ENCODE results near the gene ZNF408.

Gene ZNF408

DNA sequence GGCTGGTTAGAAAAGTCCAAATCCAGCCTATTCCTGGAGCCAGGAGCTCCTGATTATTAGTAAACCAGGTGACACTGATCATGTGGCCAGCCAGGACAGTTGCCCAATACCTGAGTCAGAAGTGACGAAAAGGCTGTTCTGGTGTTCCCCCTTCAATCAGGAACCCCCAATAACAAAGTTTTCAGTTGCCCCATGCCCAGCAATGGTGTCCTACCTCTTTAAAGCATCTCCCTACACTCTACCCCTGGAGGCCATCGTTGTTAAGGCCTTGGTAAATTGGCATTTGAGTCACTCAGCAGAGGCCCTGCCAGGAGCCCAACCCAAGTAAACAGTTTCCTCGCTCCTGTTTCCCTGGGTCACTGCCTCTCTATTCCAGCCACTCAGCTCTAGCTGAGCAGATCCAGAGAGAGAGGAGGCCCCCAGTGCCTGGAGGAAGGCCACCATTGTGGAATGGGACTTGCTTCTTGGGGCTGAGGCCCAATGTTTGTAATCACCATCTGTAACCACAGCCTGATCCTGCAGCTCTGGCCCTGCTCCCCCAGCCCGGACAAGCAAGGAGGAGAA lies 25.5 kb upstream of the ZNF408 start:
- FAIRE-seq, result no peak

DNA sequence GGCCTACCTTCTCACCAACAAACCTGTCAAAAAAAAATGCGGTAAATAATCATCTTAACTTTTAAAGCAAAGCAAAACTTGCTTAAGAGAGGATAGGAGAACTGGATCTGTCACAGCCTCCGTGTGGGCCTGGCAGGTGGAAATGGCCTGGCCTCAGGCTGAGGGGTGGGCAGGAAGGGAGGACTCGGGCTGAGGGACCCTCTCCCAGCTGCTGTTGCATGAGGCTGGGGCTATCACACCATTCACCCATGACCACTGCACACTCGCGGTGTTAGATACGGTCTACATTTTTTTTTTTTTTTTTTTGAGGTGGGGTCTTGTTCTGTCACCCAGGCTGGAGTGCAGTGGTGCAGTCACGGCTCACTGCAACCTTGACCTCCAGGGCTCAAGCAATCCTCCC lies 24.9 kb upstream of the ZNF408 start:
- DNase-seq (ENCODE audit: extremely low spot score, insufficient read length, low read depth) (no peak), FAIRE-seq (no peak)

More for the DNA sequence above, 25.5 kb upstream of the ZNF408 start:
- DNase-seq (ENCODE audit: extremely low spot score, insufficient read length, low read depth), result no peak

DNA sequence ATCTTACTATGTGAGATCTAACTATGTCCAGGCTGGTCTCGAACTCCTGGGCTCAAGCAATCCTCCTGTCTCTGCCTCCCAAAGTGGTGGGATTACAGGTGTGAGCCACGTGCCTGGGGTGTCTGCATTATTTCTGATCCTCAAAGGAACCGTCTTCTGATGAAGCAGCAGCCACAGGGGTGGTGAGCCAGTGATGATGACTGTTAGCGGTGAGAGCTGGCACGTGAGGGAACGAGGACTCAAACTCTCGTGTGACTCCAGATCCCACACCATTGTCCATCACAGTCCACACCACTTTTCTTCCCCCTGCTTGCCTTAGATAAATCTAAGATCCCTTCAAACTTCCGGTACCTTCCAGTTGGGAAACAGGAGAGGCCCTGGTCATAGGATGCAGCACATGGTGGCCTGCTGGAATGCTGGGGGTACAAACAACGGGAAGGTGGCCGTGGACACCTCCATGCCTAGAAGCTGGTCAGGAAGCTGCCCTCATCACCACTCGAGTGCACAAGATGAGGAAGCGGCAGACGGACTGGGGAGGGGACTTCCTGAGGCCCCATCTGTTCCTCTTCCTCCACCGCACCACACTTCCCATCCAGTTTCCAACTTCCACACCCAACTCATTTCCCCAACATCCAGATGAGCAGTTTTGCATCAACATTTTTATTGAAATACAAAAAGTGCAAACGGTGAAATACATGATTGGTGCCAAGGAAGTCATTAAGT lies 24.2 kb upstream of the ZNF408 start:
- DNase-seq (ENCODE audit: extremely low spot score, insufficient read length, low read depth), result no peak
- FAIRE-seq, result no peak

DNA sequence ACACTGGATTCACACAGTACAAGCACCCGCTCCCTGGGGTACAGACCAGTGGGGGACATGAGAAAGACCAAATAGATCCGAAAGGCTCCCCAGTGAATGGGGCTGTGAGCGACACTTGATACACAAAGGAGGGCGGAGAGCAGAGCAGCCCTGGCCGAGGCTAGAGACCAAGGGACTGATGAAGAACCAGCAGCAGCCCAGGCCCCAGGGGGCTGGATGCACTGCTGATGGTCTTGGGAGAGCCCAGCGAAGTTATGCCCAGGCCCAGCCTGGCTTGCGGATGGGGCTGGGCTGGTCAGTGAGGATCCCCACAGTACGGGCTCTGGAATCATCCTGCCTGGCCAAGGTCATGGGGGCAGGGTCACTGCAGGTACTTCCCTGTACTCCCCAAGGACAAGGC lies 23.7 kb upstream of the ZNF408 start:
- FAIRE-seq, result no peak
- DNase-seq (ENCODE audit: extremely low spot score, insufficient read length, low read depth), result no peak

DNA sequence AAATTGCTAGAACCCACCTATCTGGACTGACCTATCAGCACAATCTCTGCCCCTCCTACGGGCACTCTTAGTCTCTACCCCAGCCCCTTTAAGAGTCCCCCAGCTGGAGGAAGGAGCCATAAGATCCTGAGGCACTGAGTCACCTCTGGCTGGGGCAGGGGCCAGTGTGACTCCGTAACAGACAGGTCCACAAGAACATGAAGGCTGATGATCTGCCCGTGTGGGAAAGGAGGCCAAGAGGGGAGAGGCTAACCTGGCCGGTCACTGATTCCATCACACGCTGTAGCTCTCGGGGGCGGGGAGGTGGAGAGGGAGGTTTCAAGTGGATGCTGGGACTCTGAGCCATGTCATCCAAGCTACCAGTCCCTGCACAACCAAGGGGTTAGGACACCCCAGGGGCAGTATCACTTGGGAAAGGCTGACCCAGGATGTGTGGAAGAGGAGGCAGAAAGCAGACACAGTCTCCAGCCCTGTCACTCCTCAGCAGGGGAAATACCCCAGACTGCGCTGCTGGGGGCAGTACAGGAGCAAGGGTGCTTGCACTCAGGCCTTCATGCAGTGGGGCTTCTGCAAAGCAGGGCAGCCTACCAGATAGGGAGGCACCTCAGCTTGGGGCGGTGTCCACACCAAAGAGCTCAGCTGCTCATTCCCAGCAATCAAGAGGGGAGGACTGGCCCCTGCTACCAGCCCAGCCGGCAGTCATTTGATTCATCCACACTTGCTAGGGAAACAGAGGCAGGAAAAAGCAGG lies 22.7 kb upstream of the ZNF408 start:
- no peak for FAIRE-seq
- DNase-seq (ENCODE audit: extremely low spot score, insufficient read length, low read depth), result no peak

DNA sequence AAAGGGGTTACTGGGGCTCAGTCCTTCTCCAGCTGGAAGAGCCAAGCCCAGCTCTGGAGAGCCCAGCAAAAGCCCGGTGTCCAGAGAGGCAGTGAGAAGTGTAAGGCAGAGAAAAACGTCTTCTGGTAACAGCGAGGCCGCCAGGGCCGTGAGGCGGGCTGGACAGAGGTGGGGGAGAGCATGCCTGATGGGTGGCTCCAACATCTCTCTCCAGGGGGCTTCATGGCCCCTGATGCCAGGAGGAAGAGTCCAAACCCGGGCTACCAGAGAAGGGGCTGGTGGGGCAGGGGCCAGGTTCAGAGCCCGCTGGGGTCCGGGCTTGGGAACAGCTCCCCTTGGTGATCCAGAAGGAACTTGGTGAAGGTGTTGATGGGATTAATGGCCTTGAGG lies 22.1 kb upstream of the ZNF408 start:
- no peak for DNase-seq (ENCODE audit: extremely low spot score, insufficient read length, low read depth)
- no peak for FAIRE-seq

DNA sequence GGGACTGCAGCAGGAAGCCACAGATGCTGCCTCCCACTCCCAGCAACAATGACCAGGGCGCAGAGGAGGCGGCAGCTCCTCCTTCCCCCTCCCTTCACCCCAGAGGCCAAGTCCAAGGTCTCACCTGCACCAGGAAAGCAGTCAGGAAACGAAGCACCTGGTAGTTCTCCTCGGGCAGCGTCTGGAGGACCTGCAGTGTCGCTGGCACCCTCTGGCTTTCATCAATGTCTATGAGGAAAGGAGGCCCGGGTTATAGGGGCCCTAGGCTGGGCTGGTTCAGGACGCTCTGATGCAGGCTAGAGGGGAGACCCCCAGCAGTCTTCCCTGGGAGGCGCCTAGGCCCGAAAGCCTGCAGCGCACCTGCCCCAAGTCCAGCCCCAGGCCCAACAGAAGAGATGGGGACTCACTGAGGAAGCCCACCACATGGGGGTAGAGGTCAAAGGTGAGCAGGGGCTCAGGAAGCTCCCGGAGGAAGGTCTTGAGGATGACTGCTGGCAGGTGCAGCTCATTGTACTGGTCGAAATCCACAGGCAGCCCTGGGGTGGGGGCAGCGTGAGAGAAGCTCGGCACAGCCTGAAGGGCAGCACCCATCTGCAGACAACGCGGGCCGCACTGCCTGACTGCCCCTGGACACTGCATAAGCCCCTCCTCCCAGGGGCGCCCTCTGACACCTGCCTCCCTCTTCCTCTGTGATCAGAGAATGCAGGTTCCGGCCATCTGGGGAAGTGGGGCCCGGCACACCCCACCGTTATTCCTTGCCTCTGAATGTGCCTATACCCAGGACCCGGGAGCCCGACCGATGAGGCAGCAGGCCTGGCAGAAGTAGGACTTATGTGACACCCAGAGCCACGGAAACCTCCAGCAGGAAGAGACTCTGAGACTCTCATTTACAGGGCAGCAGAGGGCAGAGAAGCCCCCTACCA lies 21.3 kb upstream of the ZNF408 start:
- no peak for DNase-seq (ENCODE audit: extremely low spot score, insufficient read length, low read depth)
- FAIRE-seq, result no peak

DNA sequence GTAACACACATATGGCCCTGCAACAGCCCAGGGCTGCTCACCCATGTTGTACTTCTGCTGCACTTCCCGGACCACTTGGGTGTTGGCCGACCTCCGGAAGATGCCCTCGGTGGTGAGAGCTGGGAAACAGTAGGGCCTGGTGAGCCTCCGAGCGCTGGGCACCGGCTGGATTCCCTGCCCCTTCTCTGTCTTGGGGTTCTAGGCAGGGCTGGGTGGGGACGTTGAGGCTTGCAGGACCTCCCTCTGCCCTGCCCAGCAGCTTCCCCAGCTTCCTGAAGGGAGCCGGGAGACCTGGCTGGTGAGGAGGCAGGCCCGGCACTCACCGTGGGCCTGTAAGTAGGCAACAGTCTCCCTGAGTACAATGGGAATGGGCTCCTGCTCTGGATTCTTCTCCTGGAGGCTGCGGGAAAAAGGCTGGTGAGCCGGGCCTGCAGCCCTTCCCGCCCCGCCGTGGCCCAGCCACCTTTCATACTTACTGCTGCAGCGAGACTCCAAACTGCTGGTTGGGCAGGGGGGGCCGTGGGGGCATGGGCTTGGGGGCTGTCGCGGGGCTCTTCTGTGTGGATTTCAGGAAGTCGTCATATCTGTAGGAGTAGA lies 20.6 kb upstream of the ZNF408 start:
- no peak for DNase-seq (ENCODE audit: extremely low spot score, insufficient read length, low read depth)
- FAIRE-seq, result no peak

DNA sequence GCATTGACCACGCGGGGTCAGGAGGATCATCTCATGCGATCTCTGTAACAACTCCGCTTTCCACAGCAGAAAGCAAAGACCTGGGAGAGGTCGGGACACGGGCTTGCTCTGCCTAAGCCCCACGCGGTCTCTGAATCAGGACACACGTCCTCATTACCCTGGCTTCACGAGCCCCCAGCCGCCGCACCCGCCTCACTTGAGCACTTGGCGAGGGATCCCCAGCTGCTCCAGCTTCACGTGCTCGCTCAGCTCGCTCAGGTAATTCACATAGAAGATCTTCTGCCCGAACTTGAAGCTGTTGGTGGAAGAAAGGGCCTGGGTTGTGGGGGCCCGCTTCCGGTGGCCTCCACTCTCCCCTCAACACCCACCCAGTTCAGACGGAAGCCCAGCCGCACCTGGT lies 20.0 kb upstream of the ZNF408 start:
- DNase-seq (ENCODE audit: extremely low spot score, insufficient read length, low read depth) (no peak), FAIRE-seq (no peak)

DNA sequence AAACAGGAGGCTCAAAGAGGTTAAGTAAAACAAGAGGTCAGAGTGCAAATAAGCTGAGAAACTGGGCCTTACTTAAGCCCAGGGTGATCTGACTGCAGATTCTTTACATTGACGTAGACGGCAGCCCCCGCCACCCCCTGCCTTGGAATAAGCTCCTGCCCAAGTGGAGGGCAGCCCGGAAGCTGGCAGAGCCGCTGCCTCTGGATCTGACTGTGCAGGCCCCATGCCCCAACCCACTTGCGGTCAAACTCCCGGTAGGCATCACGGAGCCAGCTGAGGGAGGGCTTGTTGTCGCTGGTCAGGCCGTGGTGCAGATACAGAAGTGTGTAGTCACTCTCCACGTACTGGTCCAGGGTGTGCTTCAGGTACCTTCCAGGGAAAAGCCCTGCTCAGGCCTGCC lies 19.0 kb upstream of the ZNF408 start:
- no peak for DNase-seq (ENCODE audit: extremely low spot score, insufficient read length, low read depth)
- FAIRE-seq, result no peak

DNA sequence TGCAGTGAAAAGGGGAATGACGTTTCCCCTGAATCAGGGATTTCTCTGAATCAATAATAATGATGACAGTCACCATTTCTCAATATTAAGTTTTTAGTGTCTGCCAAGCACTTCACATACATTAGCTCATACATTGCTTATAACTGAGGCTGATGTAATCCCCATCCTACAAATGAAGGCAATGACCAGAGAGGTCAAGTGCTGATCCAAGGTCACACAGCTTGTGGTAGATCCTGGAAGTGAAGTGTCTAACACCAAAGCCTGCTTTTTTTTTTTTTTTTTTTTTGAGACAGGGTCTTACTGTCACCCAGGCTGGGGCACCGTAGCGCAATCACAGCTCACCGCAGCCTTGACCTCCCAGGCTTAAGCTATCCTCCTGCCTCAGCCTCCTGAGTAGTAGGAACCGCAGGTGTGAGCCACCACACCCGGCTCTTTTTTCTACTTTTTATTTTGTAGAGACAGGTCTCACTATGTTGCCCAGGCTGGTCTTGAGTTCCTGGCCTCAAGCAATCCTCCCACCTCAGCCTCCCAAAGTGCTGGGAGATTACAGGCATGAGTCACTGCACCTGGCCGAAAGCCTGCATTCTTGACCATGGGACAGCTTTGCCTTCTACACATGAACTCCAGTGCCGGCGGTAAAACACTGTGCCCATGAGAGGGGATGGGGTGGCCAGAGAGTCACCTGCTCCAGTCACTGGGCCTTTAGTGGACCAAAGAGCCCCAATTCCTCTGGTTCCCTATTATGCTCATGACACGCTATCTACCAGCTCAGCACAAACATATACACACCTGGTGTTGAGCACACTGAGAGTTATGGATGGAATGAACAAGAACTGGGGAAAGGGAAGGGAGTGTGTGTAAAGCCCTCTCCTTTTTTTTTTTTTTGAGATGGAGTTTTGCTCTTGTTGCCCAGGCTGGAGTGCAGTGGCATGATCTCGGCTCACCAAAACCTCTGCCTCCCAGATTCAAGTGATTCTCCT lies 17.8 kb upstream of the ZNF408 start:
- DNase-seq (ENCODE audit: extremely low spot score, insufficient read length, low read depth), result no peak
- FAIRE-seq, result no peak

DNA sequence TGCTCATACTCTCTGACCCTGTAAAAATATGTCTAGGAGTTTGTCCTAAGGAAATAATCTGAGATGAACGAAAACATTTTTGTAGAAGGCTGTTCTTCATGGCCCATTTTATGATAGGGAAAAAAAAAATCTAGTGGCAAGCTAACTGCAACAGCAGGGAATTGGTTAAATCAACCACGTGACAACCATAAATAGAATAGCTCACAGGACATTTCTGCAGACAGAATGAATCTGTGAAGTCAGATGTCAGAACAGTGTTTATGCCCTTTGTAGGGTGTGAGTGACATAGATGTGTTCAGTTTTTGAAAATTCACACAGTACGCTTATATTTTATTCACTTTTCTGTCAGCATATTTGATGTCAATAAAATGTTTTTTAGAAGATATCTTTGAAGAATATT lies 16.5 kb upstream of the ZNF408 start:
- FAIRE-seq, result no peak
- no peak for DNase-seq (ENCODE audit: extremely low spot score, insufficient read length, low read depth)

DNA sequence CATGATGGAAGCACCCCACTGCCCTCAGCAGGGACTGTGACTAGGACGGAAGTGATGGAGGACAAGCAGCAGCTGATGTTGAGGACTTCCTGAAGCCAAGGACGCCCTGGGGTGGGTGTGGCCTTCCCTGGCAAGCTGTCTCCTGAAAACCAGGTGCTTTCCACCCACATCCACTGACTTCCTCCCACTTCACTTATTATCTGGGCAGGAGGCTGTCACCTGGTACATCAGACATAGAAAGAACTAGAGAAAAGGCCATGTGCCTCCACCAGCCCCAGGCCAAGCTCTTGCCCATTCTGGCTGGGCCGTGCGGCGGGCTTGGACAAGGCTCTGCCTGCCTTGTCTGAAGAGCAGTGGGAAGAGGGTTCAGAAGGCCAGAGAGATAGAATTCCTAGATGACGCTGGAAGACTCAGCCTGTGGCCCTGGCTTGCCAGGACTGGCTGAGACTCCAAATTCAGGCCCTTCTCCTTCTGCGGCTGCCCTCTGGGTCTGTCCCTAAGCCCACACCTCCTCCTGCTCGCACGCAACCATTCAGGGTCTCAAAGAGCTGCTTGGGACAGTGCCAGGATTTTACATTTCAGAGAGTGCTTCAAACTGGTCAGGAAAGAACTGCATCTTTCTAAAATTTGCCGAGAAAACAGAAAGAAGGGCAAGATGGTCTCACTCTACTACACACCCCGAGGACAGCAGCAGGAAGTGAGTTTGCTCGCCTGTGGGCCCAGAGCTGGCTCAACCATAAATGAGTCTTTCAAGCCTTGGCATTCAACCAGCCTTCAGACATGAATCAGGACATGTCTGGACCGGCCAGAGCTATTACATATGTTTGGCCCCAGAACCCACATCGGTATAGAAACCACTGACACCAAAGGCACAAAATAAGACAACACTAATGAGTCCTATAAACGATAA lies 13.7 kb upstream of the ZNF408 start:
- FAIRE-seq (no peak), DNase-seq (ENCODE audit: extremely low spot score, insufficient read length, low read depth) (no peak)

DNA sequence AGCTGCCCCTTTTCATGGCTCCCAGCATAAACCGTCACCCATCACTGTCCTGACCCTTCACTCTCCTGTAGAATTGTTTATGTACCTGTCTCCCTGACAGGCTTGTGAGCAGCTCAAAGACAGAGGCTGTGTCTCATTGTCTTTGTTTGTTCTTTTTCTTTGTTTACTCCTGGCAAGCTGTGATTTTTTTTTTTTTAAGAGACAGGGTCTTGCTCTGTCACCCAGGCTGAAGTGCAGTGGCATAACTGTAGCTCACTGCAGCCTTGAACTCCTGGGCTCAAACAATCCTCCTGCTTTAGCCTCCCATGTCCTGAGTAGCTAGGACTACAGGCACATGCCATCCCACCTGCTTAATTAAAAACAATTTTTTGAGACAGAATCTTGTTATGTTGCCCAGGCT lies 10.1 kb upstream of the ZNF408 start:
- no peak for FAIRE-seq
- no peak for DNase-seq (ENCODE audit: extremely low spot score, insufficient read length, low read depth)

DNA sequence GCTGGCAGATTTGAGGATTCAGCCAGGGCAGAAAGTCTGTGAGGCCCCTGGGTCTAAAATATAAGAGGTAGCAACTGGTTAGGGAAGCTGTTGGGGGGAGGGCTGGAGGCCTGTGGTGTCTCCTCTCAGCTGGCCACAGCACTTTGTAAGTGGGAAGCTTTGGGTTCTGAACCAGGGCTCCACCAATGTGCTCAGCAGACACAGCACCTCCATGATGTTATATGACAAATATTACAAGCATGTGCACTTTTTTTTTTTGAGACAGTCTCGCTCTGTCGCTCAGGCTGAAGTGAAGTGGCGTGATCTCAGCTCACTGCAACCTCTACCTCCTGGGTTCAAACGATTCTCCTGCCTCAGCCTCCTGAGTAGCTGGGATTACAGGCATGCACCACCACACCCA lies 8.4 kb upstream of the ZNF408 start:
- FAIRE-seq (no peak), DNase-seq (ENCODE audit: extremely low spot score, insufficient read length, low read depth) (no peak)

DNA sequence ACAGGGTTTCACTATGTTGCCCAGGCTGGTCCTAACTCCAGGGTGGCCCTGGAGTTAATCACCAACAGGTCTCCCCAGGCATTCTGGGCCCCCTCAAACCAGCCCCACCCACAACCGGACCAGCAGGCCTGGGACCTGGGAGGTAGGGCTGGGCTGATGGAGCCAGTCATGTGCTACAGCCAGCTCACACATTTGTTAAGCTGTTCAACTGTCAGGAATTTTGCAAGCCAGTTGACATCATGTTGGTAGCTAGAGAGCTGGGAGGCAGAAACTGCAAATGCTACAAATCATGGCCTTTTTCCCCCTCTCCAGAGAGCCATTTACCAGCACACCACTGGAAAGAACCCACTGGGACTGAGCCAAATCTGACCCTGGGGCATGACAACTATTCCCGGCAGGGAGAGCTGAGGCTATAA lies 7.2 kb upstream of the ZNF408 start:
- no peak for FAIRE-seq
- no peak for DNase-seq (ENCODE audit: extremely low spot score, insufficient read length, low read depth)

DNA sequence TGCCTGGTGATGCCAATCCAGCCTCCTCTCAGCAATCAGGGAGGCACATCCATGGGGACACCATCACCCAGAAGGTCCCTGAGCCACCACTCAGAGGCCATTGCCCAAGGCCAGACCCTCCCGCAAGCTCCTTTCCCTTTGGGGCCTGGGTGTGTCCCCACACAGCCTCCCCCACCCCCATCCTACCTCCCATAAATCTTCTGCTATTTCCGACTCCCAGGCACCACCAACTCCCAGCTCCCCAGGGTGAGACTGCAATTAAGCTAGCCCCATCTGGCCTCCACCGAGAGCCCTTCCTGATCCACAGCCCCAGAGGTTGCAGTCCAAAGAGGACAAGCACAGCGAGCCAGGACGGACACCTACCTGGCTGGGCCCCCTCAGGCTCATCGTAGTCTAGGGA lies 6.8 kb upstream of the ZNF408 start:
- DNase-seq (ENCODE audit: extremely low spot score, insufficient read length, low read depth) (no peak), FAIRE-seq (no peak)

DNA sequence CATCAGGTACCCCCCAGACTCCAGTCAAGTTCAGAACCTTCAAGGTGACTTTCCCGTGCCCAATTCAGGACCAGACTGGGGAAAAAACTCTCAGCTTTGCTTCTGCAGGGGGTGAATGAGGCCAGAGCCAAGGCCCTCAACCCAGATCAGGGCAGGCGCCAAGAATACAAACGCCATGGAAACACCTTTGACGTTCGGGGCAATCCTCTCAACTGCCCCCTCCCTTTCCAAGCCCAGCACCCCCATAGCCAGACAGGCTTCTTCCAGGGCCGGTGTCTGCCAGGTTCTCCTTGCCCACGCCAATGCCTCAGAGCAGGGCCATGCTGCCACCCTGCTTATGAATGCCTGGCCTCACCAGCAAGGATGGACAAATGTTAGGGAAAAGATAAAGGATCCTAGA lies 6.2 kb upstream of the ZNF408 start:
- FAIRE-seq (no peak), DNase-seq (ENCODE audit: extremely low spot score, insufficient read length, low read depth) (no peak)
